Measurements from ENCODE around the gene BACH2. TPM values are rescaled to one million over a fixed set of nuclear protein-coding genes. Genes with fewer than 3 reads are reported as not detected.
"Not testable (repeated sequence)": the region's sequence is repeated elsewhere in the genome, so short reads cannot be mapped to it uniquely, and the experiment has no call there.

Gene BACH2
- total RNA-seq, 8 experiments from 2014 or later, result 0.25 to 34.3 (median 19.4) TPM

DNA sequence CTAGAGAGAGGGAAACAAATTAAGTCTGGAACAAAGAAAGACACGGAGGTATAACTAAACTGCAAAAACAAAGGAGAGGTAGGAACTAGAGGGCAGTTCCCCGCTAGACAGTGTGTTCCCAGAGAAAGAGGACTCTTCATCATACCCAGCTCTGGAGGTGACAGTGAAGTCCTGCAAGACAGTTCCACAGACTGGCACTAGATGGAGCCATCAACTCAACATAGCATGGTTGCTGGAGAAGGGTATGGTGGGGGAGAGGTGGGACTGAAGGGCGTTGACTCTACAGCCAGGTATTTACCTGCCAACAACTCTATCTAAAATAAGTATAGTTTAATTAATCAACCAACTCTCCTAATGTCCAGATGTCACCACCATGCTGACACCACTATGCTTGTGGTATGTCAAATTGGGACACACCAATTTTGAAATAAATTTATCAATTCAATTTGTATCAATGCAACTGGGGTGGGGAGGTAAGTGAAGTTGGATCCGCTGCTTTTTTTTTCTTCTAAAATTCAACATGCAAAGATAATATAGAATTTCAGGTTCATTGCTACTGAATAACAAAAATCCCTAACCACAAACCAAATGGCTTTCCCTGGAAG is 9.7 kb downstream of the BACH2 start:
- Histone ChIP-seq H3K27ac (no peak overlapping the region), H3K4me1 (replicated peaks in 1 of 2) (peaks cover 46 to 60% of the 10 kb centered on the region in 2 donors), H3K4me3 (no peak overlapping the region)
- in situ Hi-C loops (cut with MboI; ENCODE audit: low pct_unique_long_range_greater_than_20kb in 2 of 9, low sequenced_read_pairs in 9 of 9, unreplicated experiment in 9 of 9), result loop anchor here in 2 of 9 experiments (10.0 to 25.0 kb wide), 4 partner anchors 198 to 350 kb away; no protein-coding TSS in a partner anchor
- ATAC-seq (replicated peaks in 6 of 8), result peak in 4 of 8 experiments; percentile 8 to 43 (median 14)
- WGBS, 10 experiments, result 36 to 96% (median 75%) methylated on average over 2 to 4 of the region's 4 CpGs; no CpG with 5 or more reads in 1 of the 10 experiments

DNA sequence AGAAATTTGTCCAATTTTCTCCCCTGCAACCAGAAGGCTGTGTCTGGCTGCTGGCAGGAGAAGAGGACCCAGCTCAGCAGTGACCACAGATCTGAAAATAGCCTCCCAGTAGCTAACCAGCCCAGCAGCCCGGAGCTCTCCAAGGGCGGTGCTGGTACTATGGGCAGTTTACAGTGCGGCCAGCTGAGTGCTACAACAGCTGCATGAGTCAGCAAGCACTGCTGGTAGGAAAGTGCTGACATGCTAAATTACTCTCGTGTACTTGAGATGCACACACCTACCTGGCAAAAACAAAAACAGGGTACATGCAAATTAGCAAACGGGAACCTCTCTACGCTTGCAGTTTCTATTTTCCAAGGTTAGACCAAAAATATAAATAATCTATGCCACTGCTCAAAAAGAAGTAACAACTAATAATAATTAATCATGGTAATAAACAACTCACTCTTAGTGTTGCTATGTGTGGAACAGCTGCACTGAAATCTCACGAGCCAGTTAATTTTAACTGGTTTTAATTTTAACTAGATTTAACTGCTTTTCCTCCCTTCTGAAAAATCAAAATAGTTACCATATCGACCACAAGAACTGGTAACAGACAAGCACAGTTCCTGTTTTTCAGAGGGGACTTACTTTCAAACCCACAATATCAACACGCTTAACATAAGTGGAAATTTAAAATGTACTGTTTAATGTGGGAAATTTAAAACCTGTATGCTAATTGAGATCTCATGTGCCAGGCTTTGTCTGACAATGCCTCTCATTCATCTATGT is 10.8 kb downstream of the BACH2 start:
- 0 to 64% (median 26%) methylated on average over 1 to 9 of the region's 9 CpGs for WGBS, 10 experiments
- in situ Hi-C loops (cut with MboI; ENCODE audit: low pct_unique_long_range_greater_than_20kb in 2 of 9, low sequenced_read_pairs in 9 of 9, unreplicated experiment in 9 of 9), result loop anchor here in 2 of 9 experiments (10.0 to 25.0 kb wide), 4 partner anchors 199 to 348 kb away; no protein-coding TSS in a partner anchor
- Histone ChIP-seq H3K4me3 (no peak overlapping the region), H3K4me1 (replicated peaks in 1 of 2) (peaks cover 36 to 48% of the 10 kb centered on the region in 2 donors), H3K27ac (no peak overlapping the region)
- peak; percentile 94 to 99 (median 95) for ATAC-seq (replicated peaks in 6 of 8)

DNA sequence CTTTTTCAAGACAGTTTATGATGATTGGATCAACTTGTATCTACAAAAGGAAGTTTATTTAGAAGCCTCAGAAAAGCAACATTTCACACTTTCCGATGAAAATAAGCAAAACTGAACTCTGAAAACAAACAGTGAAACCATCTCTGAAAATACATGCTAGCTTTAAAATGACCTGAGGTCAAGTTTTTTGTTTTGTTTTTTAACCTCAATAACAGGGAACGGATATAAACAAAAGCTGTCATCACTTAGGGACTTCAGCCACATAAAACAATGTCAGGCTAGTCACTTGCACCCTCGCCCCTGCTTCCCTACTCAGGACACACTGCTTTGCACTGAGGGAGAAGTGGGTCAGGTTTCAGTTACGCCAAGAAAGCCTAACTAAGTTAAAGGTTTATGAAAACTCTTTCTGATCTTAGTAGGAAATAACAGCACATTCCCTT is 11.6 kb downstream of the BACH2 start:
- H3K4me3 ChIP-seq, result no peak overlapping the region
- peaks cover 29 to 41% of the 10 kb centered on the region in 2 donors for H3K4me1 ChIP-seq (replicated peaks in 1 of 2)
- in situ Hi-C loops (cut with MboI; ENCODE audit: low pct_unique_long_range_greater_than_20kb in 2 of 9, low sequenced_read_pairs in 9 of 9, unreplicated experiment in 9 of 9), result loop anchor here in 2 of 9 experiments (10.0 to 25.0 kb wide), 4 partner anchors 200 to 348 kb away; no protein-coding TSS in a partner anchor
- peak in 4 of 8 experiments; percentile 3 to 28 (median 14) for ATAC-seq (replicated peaks in 6 of 8)
- H3K27ac ChIP-seq, result no peak overlapping the region
- 17 to 66% (median 40%) methylated on average over 1 to 4 of the region's 4 CpGs; no CpG with 5 or more reads in 1 of the 10 experiments for WGBS, 10 experiments

DNA sequence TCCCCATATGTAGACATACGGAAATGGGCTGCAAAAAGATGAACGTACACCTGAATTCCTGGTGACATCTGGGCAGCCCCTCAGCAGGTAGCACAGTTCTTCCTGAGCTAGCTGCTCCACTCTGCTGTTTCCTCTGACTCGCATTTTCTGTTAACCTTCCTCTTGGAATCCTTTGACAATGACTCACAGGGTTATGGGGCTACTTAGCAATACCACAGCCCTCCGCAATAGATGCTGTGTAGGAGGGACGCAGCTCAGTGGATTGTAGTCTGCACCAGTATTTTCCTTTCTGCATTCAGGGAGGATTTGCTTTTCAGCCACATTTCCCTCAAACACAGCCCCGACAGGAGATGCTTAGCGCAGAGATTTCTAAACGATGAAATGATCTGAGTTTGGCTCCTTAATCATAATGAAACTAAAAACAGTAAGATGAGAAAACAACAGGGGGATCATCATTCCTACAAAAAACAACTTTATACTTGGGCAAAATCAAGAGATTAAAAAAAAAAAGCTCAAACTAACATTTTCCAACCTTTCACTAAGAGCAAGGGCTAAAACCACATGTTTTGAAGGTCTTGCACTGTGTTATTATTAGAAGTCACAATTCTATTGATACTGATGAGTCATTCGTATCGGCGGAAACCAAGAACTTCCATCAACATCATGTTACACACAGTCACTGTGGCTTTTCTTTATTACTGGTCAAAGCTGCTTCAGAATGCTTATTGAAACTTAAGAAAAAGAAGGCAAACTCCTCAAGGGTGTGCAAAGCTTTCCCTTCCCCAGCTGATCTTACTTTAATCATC is 12.2 kb downstream of the BACH2 start:
- ATAC-seq (replicated peaks in 6 of 8), result peak; percentile 38 to 83 (median 78)
- Histone ChIP-seq H3K4me3 (peak overlapping the region in 2 of 5 donors; percentile 5 to 12), H3K27ac (no peak overlapping the region), H3K4me1 (replicated peaks in 1 of 2) (peaks cover 29 to 39% of the 10 kb centered on the region in 2 donors)
- WGBS, 10 experiments, result 4 to 69% (median 42%) methylated on average over 2 to 11 of the region's 11 CpGs; no CpG with 5 or more reads in 1 of the 10 experiments
- in situ Hi-C loops (cut with MboI; ENCODE audit: low pct_unique_long_range_greater_than_20kb in 2 of 9, low sequenced_read_pairs in 9 of 9, unreplicated experiment in 9 of 9), result loop anchor here in 2 of 9 experiments (10.0 to 25.0 kb wide), 4 partner anchors 200 to 347 kb away; no protein-coding TSS in a partner anchor

DNA sequence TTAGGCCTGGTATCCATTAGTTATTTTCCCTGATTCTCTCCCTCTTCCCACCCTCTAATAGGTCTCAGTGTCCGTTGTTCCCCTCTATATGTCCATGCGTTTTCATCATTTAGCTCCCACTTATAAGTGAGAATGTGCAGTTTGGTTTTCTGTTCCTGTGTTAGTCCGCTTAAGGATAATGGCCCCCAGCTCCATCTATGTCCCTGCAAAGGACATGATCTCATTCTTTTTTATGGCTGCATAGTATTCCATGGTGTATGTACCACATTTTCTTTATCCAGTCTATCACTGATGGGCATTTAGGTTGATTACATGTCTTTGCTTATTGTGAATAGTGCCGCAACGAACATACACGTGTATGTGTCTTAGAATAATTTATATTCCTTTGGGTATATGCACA is 14.4 kb downstream of the BACH2 start:
- H3K4me1 ChIP-seq (replicated peaks in 1 of 2), result peaks cover 28 to 29% of the 10 kb centered on the region in 2 donors
- ATAC-seq (replicated peaks in 6 of 8); H3K4me3 ChIP-seq; H3K27ac ChIP-seq: not testable (repeated sequence)
- 85 to 100% (median 93%) methylated on average over 1 to 6 of the region's 6 CpGs; no CpG with 5 or more reads in 1 of the 10 experiments for WGBS, 10 experiments
- in situ Hi-C loops (cut with MboI; ENCODE audit: low pct_unique_long_range_greater_than_20kb in 2 of 9, low sequenced_read_pairs in 9 of 9, unreplicated experiment in 9 of 9), result loop anchor here in 2 of 9 experiments (10.0 to 25.0 kb wide), 4 partner anchors 203 to 345 kb away; no protein-coding TSS in a partner anchor

- ATAC-seq (replicated peaks in 6 of 8), result no peak
- WGBS, 10 experiments, result 43 to 95% (median 88%) methylated on average over 1 to 4 of the region's 4 CpGs; no CpG with 5 or more reads in 1 of the 10 experiments
- in situ Hi-C loops (cut with MboI; ENCODE audit: low pct_unique_long_range_greater_than_20kb in 2 of 9, low sequenced_read_pairs in 9 of 9, unreplicated experiment in 9 of 9), result loop anchor here in 2 of 9 experiments (25.0 kb wide), 2 partner anchors 209 to 341 kb away; no protein-coding TSS in a partner anchor
- no peak overlapping the region for H3K27ac ChIP-seq
- H3K4me3 ChIP-seq, result no peak overlapping the region
- no peaks in the 10 kb centered on the region for H3K4me1 ChIP-seq (replicated peaks in 1 of 2)
These were observed 18.5 kb downstream of the BACH2 start for GRCh38 chr6:90278129-90278528.

GRCh38 chr6:90277302-90278011 is 19.2 kb downstream of the BACH2 start:
- Histone ChIP-seq H3K4me1 (replicated peaks in 1 of 2) (peaks cover 5% of the 10 kb centered on the region in 2 donors), H3K27ac (no peak overlapping the region), H3K4me3 (no peak overlapping the region)
- ATAC-seq (replicated peaks in 6 of 8), result no peak
- 70 to 98% (median 91%) methylated on average over 1 to 6 of the region's 6 CpGs for WGBS, 10 experiments
- in situ Hi-C loops (cut with MboI; ENCODE audit: low pct_unique_long_range_greater_than_20kb in 2 of 9, low sequenced_read_pairs in 9 of 9, unreplicated experiment in 9 of 9), result loop anchor here in 2 of 9 experiments (25.0 kb wide), 2 partner anchors 210 to 340 kb away; no protein-coding TSS in a partner anchor

GRCh38 chr6:90274451-90275030 is 22.1 kb downstream of the BACH2 start:
- peaks cover 9 to 10% of the 10 kb centered on the region in 2 donors for H3K4me1 ChIP-seq (replicated peaks in 1 of 2)
- WGBS, 10 experiments, result 33 to 97% (median 80%) methylated on average over 1 to 8 of the region's 9 CpGs
- ATAC-seq (replicated peaks in 6 of 8), result no peak
- in situ Hi-C loops (cut with MboI; ENCODE audit: low pct_unique_long_range_greater_than_20kb in 2 of 9, low sequenced_read_pairs in 9 of 9, unreplicated experiment in 9 of 9), result loop anchor here in 2 of 9 experiments (25.0 kb wide), 2 partner anchors 213 to 337 kb away; no protein-coding TSS in a partner anchor
- H3K4me3 ChIP-seq, result no peak overlapping the region
- no peak overlapping the region for H3K27ac ChIP-seq

- H3K4me3 ChIP-seq, result no peak overlapping the region
- H3K27ac ChIP-seq, result no peak overlapping the region
- H3K4me1 ChIP-seq (replicated peaks in 1 of 2), result peaks cover 9 to 10% of the 10 kb centered on the region in 2 donors
- in situ Hi-C loops (cut with MboI; ENCODE audit: low pct_unique_long_range_greater_than_20kb in 2 of 9, low sequenced_read_pairs in 9 of 9, unreplicated experiment in 9 of 9), result no loop called here
- peak in 1 of 8 experiments; percentile 24 for ATAC-seq (replicated peaks in 6 of 8)
- WGBS, 10 experiments, result 38 to 100% (median 88%) methylated on average over 2 to 5 of the region's 5 CpGs; no CpG with 5 or more reads in 1 of the 10 experiments
These were observed 22.8 kb downstream of the BACH2 start for GRCh38 chr6:90273863-90274262.

DNA sequence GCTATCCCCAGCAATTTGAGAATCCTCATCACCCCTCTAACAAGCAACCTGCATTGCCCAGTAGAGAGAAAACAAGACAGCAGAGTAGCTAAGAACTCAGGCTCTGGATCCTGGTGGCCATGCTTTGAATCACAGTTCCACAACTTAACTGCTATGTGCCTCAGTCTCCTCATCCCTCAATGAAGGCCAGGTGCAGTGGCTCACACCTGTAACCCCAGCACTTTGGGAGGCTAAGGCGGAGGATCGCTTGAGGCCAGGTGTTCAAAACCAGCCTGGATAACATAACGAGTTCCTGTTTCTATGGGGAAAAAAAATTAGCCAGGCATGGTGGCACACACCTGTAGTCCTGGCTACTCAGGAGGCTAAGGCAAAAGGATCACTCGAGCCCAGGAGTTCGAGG is 23.7 kb downstream of the BACH2 start:
- 60 to 100% (median 100%) methylated on average over 1 to 2 of the region's 5 CpGs; no CpG with 5 or more reads in 5 of the 10 experiments for WGBS, 10 experiments
- in situ Hi-C loops (cut with MboI; ENCODE audit: low pct_unique_long_range_greater_than_20kb in 2 of 9, low sequenced_read_pairs in 9 of 9, unreplicated experiment in 9 of 9), result no loop called here
- no peak for ATAC-seq (replicated peaks in 6 of 8)
- Histone ChIP-seq H3K4me3 (no peak overlapping the region), H3K27ac (peak overlapping the region in 1 of 2 donors; percentile 26), H3K4me1 (replicated peaks in 1 of 2) (peaks cover 9 to 10% of the 10 kb centered on the region in 2 donors)

DNA sequence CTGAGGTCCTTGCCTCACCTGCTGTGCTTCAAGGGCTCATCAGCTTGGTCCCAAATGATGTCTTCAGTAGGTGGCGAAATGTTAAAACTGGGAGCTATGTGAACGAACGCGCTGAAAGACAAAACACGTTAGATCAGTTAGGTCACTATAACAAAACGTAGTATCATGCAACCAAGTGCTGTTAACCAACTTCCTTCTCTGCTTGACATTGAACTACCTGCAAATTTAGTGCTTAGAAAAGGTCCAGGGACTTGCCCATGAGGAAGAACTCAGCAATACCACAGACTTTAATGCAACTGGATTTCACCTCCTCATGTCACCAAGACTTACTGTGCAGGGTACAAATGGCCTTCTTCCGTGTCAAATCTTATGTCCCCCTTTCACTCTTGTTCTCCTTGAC is 24.8 kb downstream of the BACH2 start:
- in situ Hi-C loops (cut with MboI; ENCODE audit: low pct_unique_long_range_greater_than_20kb in 2 of 9, low sequenced_read_pairs in 9 of 9, unreplicated experiment in 9 of 9), result no loop called here
- H3K4me3 ChIP-seq, result no peak overlapping the region
- 33 to 100% (median 72%) methylated on average over 2 to 7 of the region's 7 CpGs for WGBS, 10 experiments

More for the DNA sequence above, 24.8 kb downstream of the BACH2 start:
- Histone ChIP-seq H3K27ac (peak overlapping the region in 1 of 2 donors; percentile 27), H3K4me1 (replicated peaks in 1 of 2) (peaks cover 9 to 10% of the 10 kb centered on the region in 2 donors)
- no peak for ATAC-seq (replicated peaks in 6 of 8)

Measured in motor neuron (in vitro differentiated cells).